GM18519 (cell line): ENCODE measurements around the gene TP63.
"Not testable (repeated sequence)": the region's sequence is repeated elsewhere in the genome, so short reads cannot be mapped to it uniquely, and the experiment has no call there.

Experiments
- ATAC-seq: cut with Tn5 transposase; IDR thresholded peaks from one replicate; pipeline ENCODE4 v1.9.1; 2021; ENCODE audit warnings: mild to moderate bottlenecking, moderate library complexity; ENCODE audit not compliant: unreplicated experiment, low FRiP score

The TP63 gene

DNA sequence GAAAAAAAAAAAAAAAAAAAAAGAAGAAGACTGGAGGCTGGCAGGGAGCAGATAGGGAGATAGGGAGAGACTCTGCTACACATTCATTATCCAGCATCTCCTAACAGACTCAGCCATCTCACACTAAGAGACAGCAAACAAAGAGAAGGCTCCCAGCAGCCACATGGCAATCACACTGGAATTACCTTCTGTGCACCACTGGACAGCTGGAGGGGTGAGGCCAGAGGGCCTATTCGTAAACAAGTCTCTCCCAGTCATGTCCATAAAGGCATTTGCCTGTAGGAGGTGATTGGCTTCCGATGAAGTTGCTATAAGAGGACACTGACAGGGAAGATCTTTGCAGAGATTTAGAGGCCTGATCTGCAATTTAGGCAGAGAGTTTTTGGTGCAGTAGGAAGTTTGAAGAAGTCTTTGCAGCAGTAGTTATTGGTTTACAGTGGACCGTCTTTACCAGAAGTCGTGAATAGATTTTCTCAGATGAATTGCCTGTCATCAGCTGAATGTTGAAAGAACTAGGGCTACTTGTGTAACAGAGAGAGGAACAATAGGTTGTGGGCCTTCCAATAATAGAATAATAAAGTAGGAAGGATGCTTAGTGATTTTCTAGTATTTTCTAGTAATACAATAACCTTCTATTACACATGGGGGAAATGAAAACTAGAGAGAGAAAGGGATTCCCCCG is 89.7 kb downstream of the TP63 start:
- no peak for ATAC-seq

DNA sequence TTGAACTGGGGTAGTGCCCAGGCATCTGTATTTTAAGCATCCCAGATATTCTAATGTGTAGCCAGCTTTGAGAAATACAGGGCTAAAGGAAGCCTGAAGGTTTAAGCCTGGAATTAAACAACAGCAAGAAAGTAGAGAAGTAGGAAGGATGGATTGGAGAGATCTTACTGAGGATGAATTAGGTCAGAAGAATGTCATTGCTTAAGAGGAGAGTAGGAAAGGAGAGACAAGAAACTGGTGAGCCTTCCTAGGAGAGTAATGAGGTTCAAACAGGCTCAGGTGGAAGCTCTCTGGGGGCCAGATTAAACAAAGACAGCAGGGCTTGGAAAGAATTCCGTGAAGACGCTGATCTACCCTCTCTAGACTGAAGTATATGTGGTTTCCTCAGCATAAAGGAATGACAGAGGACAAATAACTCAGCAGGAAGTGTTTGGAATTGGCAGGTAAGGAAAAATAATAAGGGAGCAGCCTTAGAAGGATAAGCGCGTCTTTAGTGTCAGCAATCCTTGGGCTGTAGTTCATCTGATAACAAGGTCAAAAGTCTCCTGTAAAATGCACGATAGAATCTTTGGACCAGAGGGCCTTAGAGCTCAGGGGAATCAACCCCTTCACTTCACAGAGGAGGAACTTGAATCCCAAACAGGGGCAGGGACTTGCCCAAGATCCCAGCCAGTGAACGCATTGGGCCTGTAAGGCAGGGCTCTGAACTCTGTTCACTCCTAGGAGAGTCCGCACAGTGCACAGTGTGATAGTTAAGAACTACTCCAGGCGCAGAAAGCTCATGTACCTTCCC is 90.9 kb downstream of the TP63 start:
- no peak for ATAC-seq

- no peak for ATAC-seq
Observed at GRCh38 chr3:189724356-189724755, 93.2 kb downstream of the TP63 start.

DNA sequence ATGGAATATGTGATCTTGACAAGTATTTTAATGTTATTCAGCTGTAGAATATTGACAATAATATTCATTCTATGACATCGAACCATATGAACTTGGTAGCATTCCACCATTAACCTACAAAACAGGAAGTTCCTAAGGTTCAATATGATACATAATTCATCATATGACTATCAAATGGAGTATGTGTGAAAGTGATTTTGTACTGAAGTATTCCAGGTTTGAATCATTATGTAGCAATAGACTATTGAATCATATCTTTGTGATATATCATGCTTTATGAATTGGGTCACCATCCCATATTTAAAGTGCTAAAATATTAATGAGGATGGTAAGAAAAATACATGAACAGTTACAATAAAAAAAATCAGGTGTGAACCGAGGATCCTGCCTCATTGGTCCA is 95.1 kb downstream of the TP63 start:
- no peak for ATAC-seq

GRCh38 chr3:189727158-189727557 is 96.0 kb downstream of the TP63 start:
- ATAC-seq, result no peak

DNA sequence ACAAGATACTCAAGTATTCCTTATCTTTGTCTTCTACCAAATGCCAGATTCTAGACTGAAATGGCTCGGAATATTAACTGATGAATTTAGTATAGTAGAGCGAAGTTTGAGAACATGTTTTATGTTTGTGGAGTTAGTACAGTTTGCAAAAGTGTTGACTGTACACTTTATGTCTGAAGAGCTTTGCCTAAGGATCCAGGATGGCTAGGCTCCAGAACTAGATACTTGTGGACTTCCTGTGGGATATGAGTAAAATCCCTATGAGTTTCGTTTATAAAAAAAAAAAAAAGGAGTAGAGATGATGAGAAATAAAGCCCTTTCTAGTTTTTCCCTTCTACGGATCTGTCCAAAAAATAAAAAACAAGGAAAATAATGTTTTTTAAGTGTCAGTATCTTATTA is 96.7 kb downstream of the TP63 start:
- ATAC-seq, result no peak

DNA sequence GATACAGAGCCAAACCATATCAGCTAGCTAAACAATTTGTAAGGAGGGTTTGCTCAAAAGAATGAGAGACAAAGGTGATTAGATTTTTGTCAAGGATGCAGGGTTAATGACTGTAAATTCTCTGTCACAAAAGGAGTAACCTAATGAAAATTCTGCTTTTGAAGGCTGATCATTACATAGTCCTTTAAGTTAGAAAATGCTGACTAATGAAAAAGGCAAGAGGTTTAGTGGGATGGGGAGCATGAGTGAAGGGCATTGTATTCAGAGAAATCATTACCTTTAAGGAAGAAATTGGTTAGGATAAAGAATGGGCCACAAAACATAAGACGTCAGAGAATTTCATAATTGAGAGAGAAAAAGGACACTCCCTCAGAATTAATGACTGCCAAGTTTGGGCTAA is 97.7 kb downstream of the TP63 start:
- ATAC-seq, result no peak

DNA sequence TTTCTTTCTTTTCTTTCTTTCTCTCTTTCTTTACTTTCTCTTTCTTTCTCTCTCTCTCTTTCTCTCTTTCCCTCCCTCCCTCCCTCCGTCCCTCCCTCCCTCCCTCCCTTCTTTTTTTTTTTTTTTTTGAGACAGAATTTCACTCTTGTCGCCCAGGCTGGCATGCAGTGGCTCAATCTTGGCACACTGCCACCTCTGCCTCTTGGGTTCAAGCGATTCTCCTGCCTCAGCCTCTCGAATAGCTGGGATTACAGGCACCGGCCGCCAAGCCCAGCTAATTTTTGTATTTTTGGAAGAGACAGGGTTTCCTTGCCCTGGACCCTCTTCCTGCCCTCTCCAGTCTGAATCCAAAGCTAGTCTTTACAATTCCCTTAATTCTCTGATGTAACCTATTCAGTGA is 102.9 kb downstream of the TP63 start:
- no peak for ATAC-seq

DNA sequence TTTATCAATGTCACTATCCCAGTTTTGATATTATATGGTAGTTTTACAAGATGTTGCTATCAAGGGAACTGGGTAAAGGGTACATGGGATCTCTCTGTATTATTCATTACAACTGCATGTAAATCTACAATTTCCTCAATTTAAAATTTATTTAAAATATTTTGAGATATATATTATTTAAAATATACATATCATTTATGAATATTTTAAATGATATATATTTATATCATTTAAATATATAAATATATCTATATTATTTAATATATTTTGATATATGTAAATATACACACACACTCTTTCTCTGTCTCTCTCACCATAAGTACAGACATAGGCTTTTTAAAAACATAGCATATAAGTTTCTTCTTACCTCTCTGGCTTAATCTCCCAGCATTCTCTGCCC is 104.7 kb downstream of the TP63 start:
- ATAC-seq, result no peak

DNA sequence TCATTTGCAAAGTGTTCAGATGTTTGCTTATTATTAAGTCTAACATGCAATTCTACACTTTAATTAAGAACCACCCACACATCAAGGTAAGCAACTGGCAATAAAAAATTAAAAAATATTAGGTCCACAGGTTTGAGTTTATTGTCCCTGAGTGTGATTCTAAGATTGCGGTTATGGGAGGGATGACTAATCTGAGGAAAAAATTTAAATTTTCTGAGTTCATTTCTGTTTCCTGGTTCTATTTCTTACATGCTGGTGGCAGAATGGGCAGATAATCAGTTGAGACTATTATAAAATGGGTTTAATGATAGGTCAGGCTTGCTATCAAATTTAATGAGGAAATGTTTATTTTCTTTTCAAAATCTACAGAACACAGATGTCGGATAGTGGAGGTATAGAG is 105.9 kb downstream of the TP63 start:
- no peak for ATAC-seq

DNA sequence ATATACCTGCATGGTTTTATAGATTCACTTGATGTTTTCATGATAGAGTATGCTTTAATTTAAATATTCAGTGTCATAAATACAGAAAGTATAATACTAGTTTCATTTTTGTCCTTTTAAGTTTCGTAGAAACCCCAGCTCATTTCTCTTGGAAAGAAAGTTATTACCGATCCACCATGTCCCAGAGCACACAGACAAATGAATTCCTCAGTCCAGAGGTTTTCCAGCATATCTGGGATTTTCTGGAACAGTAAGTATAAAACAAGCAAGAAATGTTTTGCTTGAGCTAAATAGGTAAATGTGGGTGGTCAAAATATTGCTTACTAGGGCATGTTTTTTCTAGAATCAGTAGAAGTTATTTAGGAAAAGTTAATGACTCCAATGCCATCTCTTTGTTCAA is 106.4 kb downstream of the TP63 start:
- ATAC-seq, result no peak

- no peak for ATAC-seq
Observed at GRCh38 chr3:189739378-189739777, 108.2 kb downstream of the TP63 start.

DNA sequence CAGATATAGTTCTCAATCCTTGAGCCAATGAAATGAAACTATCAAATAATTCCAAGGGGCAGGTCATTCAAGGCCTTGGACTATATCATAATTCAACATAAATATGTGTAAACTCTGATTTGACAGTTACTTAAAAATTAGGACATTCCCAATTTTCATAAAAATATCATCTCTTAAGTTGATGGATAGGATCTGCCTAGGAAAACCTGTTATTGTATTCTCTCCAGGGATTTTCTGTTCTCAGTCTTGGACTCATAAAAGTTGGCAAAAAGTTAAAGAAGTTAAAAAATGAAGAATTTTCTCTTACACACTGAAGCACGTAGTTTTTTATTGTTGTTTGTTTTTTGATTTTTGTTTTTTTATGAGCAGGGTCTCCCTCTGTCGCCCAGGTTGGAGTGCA is 109.0 kb downstream of the TP63 start:
- no peak for ATAC-seq

DNA sequence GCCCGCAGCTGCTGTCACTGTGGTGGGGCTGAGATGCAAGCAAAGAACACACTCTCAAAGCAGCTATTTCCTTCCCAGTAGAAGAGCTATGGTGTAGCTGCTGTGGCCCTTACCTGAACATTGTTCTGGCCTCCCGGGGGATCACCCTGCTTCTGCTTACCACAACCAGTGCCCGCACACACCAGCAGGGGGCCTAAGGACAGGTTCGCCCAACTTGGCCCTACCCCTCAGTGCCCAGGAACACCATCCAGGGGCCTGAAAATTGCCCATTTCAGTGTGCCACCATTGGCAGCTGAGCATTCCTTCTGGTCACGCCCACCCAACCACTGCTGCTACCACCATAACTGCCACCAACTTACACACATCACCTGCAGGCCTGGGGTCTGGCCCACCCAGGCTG is 113.0 kb downstream of the TP63 start:
- ATAC-seq, result no peak

DNA sequence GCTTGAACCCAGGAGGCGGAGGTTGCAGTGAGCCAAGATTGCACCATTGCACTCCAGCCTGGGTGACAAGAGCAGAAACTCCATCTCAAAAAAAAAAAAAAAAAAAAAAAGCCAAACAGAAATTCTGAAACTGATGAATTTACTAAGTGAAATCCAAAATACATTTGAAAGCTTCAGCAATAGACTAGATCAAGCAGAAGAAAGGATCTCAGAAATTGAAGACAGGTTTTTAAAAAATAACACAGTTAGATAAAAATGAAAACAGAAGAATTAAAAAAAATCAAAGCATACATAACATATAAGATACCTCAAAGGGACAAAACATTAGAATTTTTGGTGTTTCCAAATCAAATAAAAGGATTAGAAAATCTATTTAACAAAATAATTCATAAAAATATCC is 114.4 kb downstream of the TP63 start:
- ATAC-seq, result no peak

GRCh38 chr3:189748046-189748445 is 116.9 kb downstream of the TP63 start:
- ATAC-seq, result no peak

GRCh38 chr3:189750972-189751371 is 119.8 kb downstream of the TP63 start:
- not testable (repeated sequence) for ATAC-seq

DNA sequence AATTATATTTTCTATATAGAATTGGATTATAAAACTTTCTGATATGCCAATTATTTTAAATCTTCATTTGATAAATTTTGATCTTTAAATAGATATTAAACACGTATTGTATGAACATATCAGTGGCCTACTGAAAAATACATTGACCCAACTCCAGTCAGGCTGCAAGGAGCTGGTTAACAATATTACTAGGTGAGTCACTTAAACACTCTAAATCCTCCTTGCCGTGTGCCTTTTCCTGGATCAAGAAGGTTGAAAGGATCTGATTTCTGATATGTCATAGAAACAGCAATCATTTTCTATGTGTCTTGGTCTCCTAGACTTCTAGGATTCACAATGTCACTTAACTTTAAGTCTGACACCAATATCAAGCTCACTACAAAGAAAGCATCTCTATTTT is 123.2 kb downstream of the TP63 start:
- ATAC-seq, result no peak

GRCh38 chr3:189756582-189757078 is 125.4 kb downstream of the TP63 start:
- no peak for ATAC-seq

- no peak for ATAC-seq
Observed at GRCh38 chr3:189758186-189758585, 127.0 kb downstream of the TP63 start.

DNA sequence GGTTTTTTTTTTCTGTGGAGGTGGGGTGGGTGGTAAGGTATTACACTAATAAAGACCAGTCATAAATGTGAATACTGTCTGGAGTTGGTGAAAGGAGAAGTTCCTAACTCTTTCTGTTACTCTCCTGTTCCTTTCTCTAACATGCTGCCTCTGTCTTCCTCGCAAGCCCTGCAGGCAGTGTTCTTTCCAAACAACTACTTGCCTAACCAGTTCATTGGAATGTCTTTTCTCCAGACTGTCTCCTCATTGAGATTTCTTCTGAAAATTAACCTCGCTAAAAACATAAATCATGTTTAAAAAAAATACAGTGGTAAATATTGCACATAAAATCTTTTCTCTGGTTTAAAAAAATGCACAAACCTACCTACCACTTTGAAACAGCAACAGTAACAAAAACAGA is 135.2 kb downstream of the TP63 start:
- ATAC-seq, result no peak

DNA sequence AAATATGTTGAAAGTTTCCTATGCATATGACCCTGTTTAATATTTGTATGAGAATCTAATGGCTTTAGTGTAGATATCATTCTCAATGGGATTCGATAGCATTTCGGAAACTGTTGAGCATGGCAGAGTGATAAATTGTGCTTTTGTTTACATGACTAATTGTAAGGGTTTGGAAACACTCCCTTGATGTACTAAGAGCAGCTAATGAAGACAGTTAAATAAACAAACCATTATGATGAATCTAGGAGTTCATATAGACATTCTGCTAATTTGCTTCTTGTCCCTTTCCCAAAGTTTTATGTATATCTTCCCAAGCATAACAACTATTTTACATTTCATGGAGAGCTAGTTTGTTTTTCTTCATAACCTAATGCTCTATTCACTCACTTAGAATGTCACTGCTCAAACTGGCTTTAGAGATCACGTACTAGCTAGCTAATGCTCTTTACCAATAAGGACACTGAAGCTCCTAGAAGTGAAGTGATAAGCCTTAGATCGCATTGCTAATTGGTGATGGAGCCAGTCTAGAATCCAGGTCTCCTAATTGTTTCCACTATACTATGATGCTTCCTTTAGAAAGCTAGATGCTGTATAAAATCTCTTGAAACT is 140.8 kb downstream of the TP63 start:
- ATAC-seq, result no peak
